ENCODE results near the gene CTTNBP2. TPM values are rescaled to one million over a fixed set of nuclear protein-coding genes. Genes with fewer than 3 reads are reported as not detected.

Gene CTTNBP2
- total and polyA plus RNA-seq, 2 experiments from 2014 or later, result 7.9 to 14.5 TPM

- Histone ChIP-seq H3K79me2 (no peaks in the 10 kb centered on the region), H2AFZ (no peak overlapping the region), H3K4me3 (no peak overlapping the region), H4K20me1 (ENCODE audit: insufficient read depth, poor library complexity, severe bottlenecking) (no peaks in the 10 kb centered on the region), H3K9me3 (ENCODE audit: low read depth) (no peaks in the 10 kb centered on the region), H3K9me2 (replicated peaks; ENCODE audit: insufficient read depth) (no peaks in the 10 kb centered on the region), H3K36me3 (replicated peaks; ENCODE audit: insufficient read depth, low read depth) (no peaks in the 10 kb centered on the region), H3K27me3 (no peaks in the 10 kb centered on the region), H3K4me1 (ENCODE audit: insufficient read depth) (peaks cover 26% of the 10 kb centered on the region), H3K27ac (peak overlapping the region; percentile 83), H3K4me2 (no peak overlapping the region)
- TF ChIP-seq EZH2 (IDR thresholded peaks at IDR 0.05; ENCODE audit: borderline replicate concordance), result no peak
- TF ChIP-seq EZH2phosphoT487 (IDR thresholded peaks at IDR 0.05; ENCODE audit: low read depth, severe bottlenecking, unreplicated experiment), result no peak
- no peak for TF ChIP-seq CTCF (IDR thresholded peaks at IDR 0.05; ENCODE audit: poor library complexity)
- no peak for DNase-seq (ENCODE audit: low spot score)
Measured at GRCh38 chr7:117665368-117665767, 207.9 kb downstream of the CTTNBP2 start.

DNA sequence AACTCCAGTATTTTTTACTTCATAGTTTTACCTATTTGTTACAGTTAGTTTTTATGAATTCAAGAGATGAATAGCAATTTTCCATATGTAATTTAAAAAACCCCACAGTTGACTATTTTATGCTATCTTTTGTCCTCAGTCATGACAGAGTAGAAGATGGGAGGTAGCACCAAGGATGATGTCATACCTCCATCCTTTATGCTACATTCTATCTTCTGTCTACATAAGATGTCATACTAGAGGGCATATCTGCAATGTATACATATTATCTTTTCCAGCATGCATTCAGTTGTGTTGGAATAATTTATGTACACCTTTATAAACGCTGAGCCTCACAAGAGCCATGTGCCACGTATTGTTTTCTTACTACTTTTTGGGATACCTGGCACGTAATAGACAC lies 209.2 kb downstream of the CTTNBP2 start:
- WGBS (ENCODE audit: low lambda C conversion rate, missing lambda C conversion rate), result 88% methylated on average over 3 of the region's 3 CpGs
- Histone ChIP-seq H3K4me2 (no peak overlapping the region), H3K4me1 (ENCODE audit: insufficient read depth) (peaks cover 26% of the 10 kb centered on the region), H3K4me3 (no peak overlapping the region), H3K9me2 (replicated peaks; ENCODE audit: insufficient read depth) (no peaks in the 10 kb centered on the region), H2AFZ (no peak overlapping the region), H3K27me3 (no peaks in the 10 kb centered on the region), H4K20me1 (ENCODE audit: insufficient read depth, poor library complexity, severe bottlenecking) (no peaks in the 10 kb centered on the region), H3K36me3 (replicated peaks; ENCODE audit: insufficient read depth, low read depth) (no peaks in the 10 kb centered on the region), H3K79me2 (no peaks in the 10 kb centered on the region), H3K9me3 (ENCODE audit: low read depth) (no peaks in the 10 kb centered on the region), H3K27ac (peak overlapping the region; percentile 68)
- no peak for DNase-seq (ENCODE audit: low spot score)
- TF ChIP-seq EZH2phosphoT487 (IDR thresholded peaks at IDR 0.05; ENCODE audit: low read depth, severe bottlenecking, unreplicated experiment) (no peak), EZH2 (IDR thresholded peaks at IDR 0.05; ENCODE audit: borderline replicate concordance) (no peak), CTCF (IDR thresholded peaks at IDR 0.05; ENCODE audit: poor library complexity) (no peak)

DNA sequence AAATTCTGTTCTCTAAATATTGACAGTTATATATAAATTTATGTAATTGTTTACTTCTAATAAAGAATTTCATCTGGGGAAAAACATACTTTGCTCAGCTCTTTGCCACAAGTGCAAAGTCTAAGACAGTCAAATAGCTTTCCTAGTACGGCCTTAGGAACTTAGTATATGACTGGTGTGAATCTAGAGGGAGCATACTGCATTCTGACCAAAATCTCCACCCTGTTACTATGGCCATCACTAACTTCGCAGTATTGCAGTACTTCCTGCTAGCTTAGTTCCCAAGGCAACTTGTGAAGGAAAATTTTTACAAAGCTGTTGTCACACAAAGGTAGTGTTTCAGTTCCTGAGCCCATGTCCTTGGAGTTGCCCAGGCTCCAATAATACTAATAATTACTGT lies 211.9 kb downstream of the CTTNBP2 start:
- Histone ChIP-seq H3K27me3 (no peaks in the 10 kb centered on the region), H3K4me3 (no peak overlapping the region), H3K4me1 (ENCODE audit: insufficient read depth) (peaks cover 20% of the 10 kb centered on the region), H3K9me3 (ENCODE audit: low read depth) (no peaks in the 10 kb centered on the region), H3K4me2 (no peak overlapping the region), H2AFZ (no peak overlapping the region), H3K9me2 (replicated peaks; ENCODE audit: insufficient read depth) (no peaks in the 10 kb centered on the region), H4K20me1 (ENCODE audit: insufficient read depth, poor library complexity, severe bottlenecking) (no peaks in the 10 kb centered on the region), H3K27ac (peak overlapping the region; percentile 11), H3K36me3 (replicated peaks; ENCODE audit: insufficient read depth, low read depth) (no peaks in the 10 kb centered on the region), H3K79me2 (no peaks in the 10 kb centered on the region)
- TF ChIP-seq EZH2 (IDR thresholded peaks at IDR 0.05; ENCODE audit: borderline replicate concordance) (no peak), EZH2phosphoT487 (IDR thresholded peaks at IDR 0.05; ENCODE audit: low read depth, severe bottlenecking, unreplicated experiment) (no peak), CTCF (IDR thresholded peaks at IDR 0.05; ENCODE audit: poor library complexity) (no peak)
- DNase-seq (ENCODE audit: low spot score), result no peak
- WGBS (ENCODE audit: low lambda C conversion rate, missing lambda C conversion rate), result 84% methylated on average over 2 of the region's 2 CpGs
